Fibroblast of lung (primary cell): Measurements from ENCODE around the gene CATSPERZ.

Experiments used
- CTCF ChIP-seq, 2 donors: IDR thresholded peaks in 1 of 2; conservative IDR thresholded peaks in 1 of 2; 1 replicate in 1 of 2; 2 replicates in 1 of 2; pipeline ENCODE4 v1.5.1; 2011 to 2012; ENCODE audit warnings: low read length in 2 of 2, control low read depth in 1 of 2, inconsistent platforms in 1 of 2, low read depth in 1 of 2, mild to moderate bottlenecking in 1 of 2
- EZH2 ChIP-seq: IDR thresholded peaks from 2 replicates; pipeline ENCODE4 v1.5.1; 2012; ENCODE audit warnings: low read length, control low read depth, mild to moderate bottlenecking; ENCODE audit errors: missing control alignments

DNA sequence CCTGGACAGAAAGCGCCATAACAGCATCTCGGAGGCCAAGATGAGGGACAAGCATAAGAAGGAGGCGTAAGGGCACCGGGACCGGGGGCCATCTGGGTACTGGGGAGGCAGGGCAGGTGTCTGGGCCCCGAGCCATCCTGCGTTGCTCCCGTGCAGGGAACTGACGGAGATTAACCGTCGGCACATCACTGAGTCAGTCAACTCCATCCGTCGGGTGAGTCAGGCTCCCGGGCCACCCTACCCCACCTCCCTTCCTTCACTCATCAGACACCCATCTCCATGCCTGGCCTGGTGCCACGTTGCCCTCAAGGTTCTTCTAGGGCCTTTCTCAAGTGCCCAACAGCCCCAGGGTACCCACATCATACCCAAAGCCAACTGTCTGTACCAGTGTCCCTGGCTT lies 33.8 kb upstream of the CATSPERZ start:
- no peak for TF ChIP-seq CTCF (conservative IDR thresholded peaks at IDR 0.05 in 1 of 2, IDR thresholded peaks at IDR 0.05 in 1 of 2; ENCODE audit: low read depth in 1 of 2, low read length in 2 of 2)
- TF ChIP-seq EZH2: no peak
